Measurements from ENCODE around the gene SERINC5. TPM values are rescaled to one million over a fixed set of nuclear protein-coding genes. Genes with fewer than 3 reads are reported as not detected.
A peak's percentile ranks its signal among the peaks of the same experiment; 100 is the strongest.

The SERINC5 gene
- 52.3 and 54.7 TPM in 2 replicates for total RNA-seq (2021)
- long read RNA-seq, full-length matches to known transcripts, result 41 of 74 reads
- long read RNA-seq, partial matches to known transcripts, result 6 of 74 reads
- long read RNA-seq, other reads (novel, unspliced or antisense), result 27 of 74 reads

GRCh38 chr5:80255811-80256712, at the start of gene SERINC5:
TSS of gene SERINC5 (minus strand) at chr5:80256048. CDS start at chr5:80255922, 126 bp downstream.
- no peak within 1 kb of the TSS for H4K91ac ChIP-seq (ENCODE audit: insufficient read length, low read depth, low read length)
- no peak within 1 kb of the TSS for H3T11ph ChIP-seq (ENCODE audit: low read length)
- H3K79me2 ChIP-seq (ENCODE audit: insufficient read depth, low read length), result peaks cover 35% of the 10 kb centered on the region
- Mint-ChIP-seq H3K9me3 (no peaks in the 10 kb centered on the region; a peak in 1 of 5 replicates), H3K4me1 (peaks cover 48 to 52% of the 10 kb centered on the region in 2 experiments), H3K27me3 (ENCODE audit: low read depth) (no peaks in the 10 kb centered on the region), H3K4me3 (peak within 1 kb of the TSS; percentile 94 to 97), H3K36me3 (ENCODE audit: insufficient read depth in 1 of 3, low read depth in 3 of 3) (peaks cover 0 to 4% (median 0%) of the 10 kb centered on the region in 3 experiments; a peak in 5 of 7 replicates), H3K27ac (peak within 1 kb of the TSS; percentile 94 to 99 (median 98))
- H2AK5ac ChIP-seq (ENCODE audit: insufficient read length, low read length), result no peak within 1 kb of the TSS
- H3K27me3 ChIP-seq (ENCODE audit: insufficient read depth, low read length), result no peaks in the 10 kb centered on the region
- peak within 1 kb of the TSS; percentile 96 for H3K4me2 ChIP-seq (ENCODE audit: insufficient read depth, insufficient read length, low read length)
- no peaks in the 10 kb centered on the region for H4K20me1 ChIP-seq (ENCODE audit: control insufficient read depth, insufficient read depth, insufficient read length)
- H3K9ac ChIP-seq (ENCODE audit: extremely low read depth, insufficient read length, low read length), result peak within 1 kb of the TSS; percentile 82
- no peak within 1 kb of the TSS for H4K8ac ChIP-seq (replicated peaks; ENCODE audit: insufficient read length, low read depth, low read length)
- no CpG with 5 or more reads among the region's 87 CpGs for WGBS (ENCODE audit: extremely low coverage, insufficient read length, low lambda C conversion rate)
- H3K9me3 ChIP-seq (ENCODE audit: control insufficient read depth, low read depth, low read length), result no peaks in the 10 kb centered on the region
- no peak within 1 kb of the TSS for H4K5ac ChIP-seq (ENCODE audit: insufficient read length, low read depth, low read length)
- H3K14ac ChIP-seq (ENCODE audit: insufficient read depth, low read length), result peak within 1 kb of the TSS; percentile 93
- no peak within 1 kb of the TSS for H2BK120ac ChIP-seq (ENCODE audit: low read depth, low read length, poor library complexity, severe bottlenecking)
- peaks cover 3% of the 10 kb centered on the region for H3K79me1 ChIP-seq (ENCODE audit: insufficient read depth, low read depth, low read length, poor library complexity, severe bottlenecking)
- H3K23me2 ChIP-seq (ENCODE audit: insufficient read length, low read depth, low read length, poor library complexity, severe bottlenecking), result peaks cover 30% of the 10 kb centered on the region
- no peak within 1 kb of the TSS for H2BK15ac ChIP-seq (ENCODE audit: low read depth, low read length)
- peak; percentile 85 for DNase-seq
- H3K23ac ChIP-seq (ENCODE audit: insufficient read length, low read depth, low read length), result no peak within 1 kb of the TSS
- H2BK12ac ChIP-seq (ENCODE audit: insufficient read length, low read depth, low read length), result peak within 1 kb of the TSS; percentile 7
- peak within 1 kb of the TSS; percentile 91 for H3K18ac ChIP-seq (ENCODE audit: insufficient read length, low read depth, low read length)
- no peak within 1 kb of the TSS for H2BK5ac ChIP-seq (ENCODE audit: insufficient read length, low read length)
- no peak within 1 kb of the TSS for H3K56ac ChIP-seq (ENCODE audit: insufficient read length, low read depth, low read length)
- no peak within 1 kb of the TSS for H2BK20ac ChIP-seq (ENCODE audit: low read depth, low read length, poor library complexity, severe bottlenecking)
- H3K4ac ChIP-seq (ENCODE audit: low read depth, low read length), result peak within 1 kb of the TSS; percentile 31; the same call in 1 of the 2 replicates
- H3K27ac ChIP-seq (ENCODE audit: insufficient read length, low read depth, low read length), result peak within 1 kb of the TSS; percentile 95
- peaks cover 9% of the 10 kb centered on the region; the same call in 1 of the 2 replicates for H3K4me1 ChIP-seq (ENCODE audit: insufficient read depth, low read length)
- no peak within 1 kb of the TSS for H2AFZ ChIP-seq (ENCODE audit: low read length)
- TF ChIP-seq CTCF (conservative IDR thresholded peaks at IDR 0.05), result no peak

Data from H9 (cell line).